WERI-Rb-1 (cell line): ENCODE measurements around the gene TRIM41.
A peak's percentile ranks its signal among the peaks of the same experiment; 100 is the strongest.

Experiments used
- DNase-seq: peaks from one replicate; pipeline ENCODE4 v3.0.0-alpha.2; 2020
- H3K27ac ChIP-seq: fragments of 250-450 bp; sonication (Bioruptor Pico); 2 replicates; pipeline ENCODE4 v1.5.1; 2020; ENCODE audit warnings: mild to moderate bottlenecking, moderate library complexity
- H3K27me3 ChIP-seq: fragments of 250-450 bp; sonication (Bioruptor Pico); 2 replicates; pipeline ENCODE4 v1.5.1; 2021; ENCODE audit warnings: mild to moderate bottlenecking, low read depth, moderate library complexity; ENCODE audit not compliant: insufficient read depth, severe bottlenecking
- H3K36me3 ChIP-seq: fragments of 250-450 bp; sonication (Bioruptor Pico); 2 replicates; pipeline ENCODE4 v1.5.1; 2020; ENCODE audit warnings: mild to moderate bottlenecking, moderate library complexity
- H3K4me3 ChIP-seq: 2 replicates; pipeline ENCODE4 v1.5.1; 2011; ENCODE audit warnings: low read depth, mild to moderate bottlenecking, control low read depth, low read length
- H3K9me3 ChIP-seq: fragments of 250-450 bp; sonication (Bioruptor Pico); 2 replicates; pipeline ENCODE4 v1.5.1; 2021; ENCODE audit warnings: mild to moderate bottlenecking, moderate library complexity; ENCODE audit not compliant: severe bottlenecking
- TF ChIP-seq, protein P1 (sequence below): IDR thresholded peaks from 2 replicates; pipeline ENCODE4 v1.5.1; 2011; ENCODE audit warnings: low read depth, mild to moderate bottlenecking, control low read depth, inconsistent platforms, low read length

Gene TRIM41

DNA sequence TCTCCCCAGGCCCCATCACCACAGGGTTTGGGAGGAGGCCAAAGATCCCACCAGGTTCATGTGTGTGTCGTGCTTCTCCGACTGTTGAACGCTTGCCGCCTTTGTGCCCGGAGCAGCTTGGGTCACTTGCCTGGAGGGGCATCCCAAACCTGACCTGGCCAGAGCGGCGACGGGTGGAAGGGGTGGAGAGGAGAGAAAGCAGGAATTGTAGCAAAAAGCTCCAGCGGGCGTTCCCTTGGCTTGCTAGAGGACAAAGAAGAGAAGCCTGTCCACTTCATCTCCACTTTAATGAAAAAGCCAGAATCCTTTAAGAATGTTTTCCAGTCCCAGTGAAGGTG, 2.9 kb upstream of the TRIM41 start:
- H3K27ac ChIP-seq = no peak overlapping the region
- no peaks in the 10 kb centered on the region for H3K27me3 ChIP-seq
- no peak for DNase-seq
- no peaks in the 10 kb centered on the region for H3K36me3 ChIP-seq
- TF ChIP-seq, protein P1, sequence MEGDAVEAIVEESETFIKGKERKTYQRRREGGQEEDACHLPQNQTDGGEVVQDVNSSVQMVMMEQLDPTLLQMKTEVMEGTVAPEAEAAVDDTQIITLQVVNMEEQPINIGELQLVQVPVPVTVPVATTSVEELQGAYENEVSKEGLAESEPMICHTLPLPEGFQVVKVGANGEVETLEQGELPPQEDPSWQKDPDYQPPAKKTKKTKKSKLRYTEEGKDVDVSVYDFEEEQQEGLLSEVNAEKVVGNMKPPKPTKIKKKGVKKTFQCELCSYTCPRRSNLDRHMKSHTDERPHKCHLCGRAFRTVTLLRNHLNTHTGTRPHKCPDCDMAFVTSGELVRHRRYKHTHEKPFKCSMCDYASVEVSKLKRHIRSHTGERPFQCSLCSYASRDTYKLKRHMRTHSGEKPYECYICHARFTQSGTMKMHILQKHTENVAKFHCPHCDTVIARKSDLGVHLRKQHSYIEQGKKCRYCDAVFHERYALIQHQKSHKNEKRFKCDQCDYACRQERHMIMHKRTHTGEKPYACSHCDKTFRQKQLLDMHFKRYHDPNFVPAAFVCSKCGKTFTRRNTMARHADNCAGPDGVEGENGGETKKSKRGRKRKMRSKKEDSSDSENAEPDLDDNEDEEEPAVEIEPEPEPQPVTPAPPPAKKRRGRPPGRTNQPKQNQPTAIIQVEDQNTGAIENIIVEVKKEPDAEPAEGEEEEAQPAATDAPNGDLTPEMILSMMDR = no peak
- no peak overlapping the region for H3K4me3 ChIP-seq
- no peaks in the 10 kb centered on the region for H3K9me3 ChIP-seq

DNA sequence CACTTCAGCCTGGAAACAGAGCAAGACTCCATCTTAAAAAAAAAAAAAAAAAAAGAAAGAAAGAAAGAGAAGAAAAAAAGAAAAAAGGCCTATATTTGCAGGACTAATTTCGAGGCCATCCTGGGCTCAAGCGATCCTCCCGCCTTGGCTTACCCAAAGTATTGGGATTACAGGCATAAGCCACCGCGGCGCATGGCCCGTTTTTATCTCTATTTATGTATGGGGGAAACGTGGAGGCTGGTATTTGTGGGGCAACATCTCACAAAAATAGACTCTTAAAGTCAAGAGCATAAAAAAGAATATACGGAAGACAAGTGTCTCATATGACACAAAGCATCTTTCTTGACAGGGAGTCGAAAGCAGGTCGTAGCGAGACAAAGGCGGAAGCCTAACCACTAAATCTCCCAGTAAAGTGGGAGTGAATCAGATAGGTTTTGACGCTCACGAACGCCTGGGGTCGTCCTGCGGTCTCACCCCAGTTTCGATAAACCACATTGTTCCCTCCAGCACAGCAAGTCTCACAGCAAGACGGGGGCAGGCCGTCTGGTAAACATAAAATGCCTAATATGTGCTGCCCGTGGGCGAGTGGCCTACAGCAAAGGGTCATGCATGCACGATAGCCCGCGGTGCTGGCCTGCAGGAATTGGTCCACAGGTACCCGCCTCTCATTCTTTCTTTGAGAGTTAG, 1.8 kb upstream of the TRIM41 start:
- Histone ChIP-seq H3K36me3 (no peaks in the 10 kb centered on the region), H3K9me3 (no peaks in the 10 kb centered on the region), H3K4me3 (peak overlapping the region; percentile 55), H3K27ac (no peak overlapping the region), H3K27me3 (no peaks in the 10 kb centered on the region)
- TF ChIP-seq, protein P1 = no peak
- no peak for DNase-seq

- H3K27me3 ChIP-seq = no peaks in the 10 kb centered on the region
- H3K9me3 ChIP-seq = no peaks in the 10 kb centered on the region
- H3K36me3 ChIP-seq = no peaks in the 10 kb centered on the region
- peak; percentile 83 for DNase-seq
- TF ChIP-seq, protein P1 = no peak
- peak overlapping the region; percentile 94 for H3K27ac ChIP-seq
- H3K4me3 ChIP-seq = peak overlapping the region; percentile 55
These were observed 1.1 kb upstream of the TRIM41 start for GRCh38 chr5:181221792-181222629.

GRCh38 chr5:181222630-181223057, 437 bp upstream of the TRIM41 start:
- no peak for DNase-seq
- no peaks in the 10 kb centered on the region for H3K36me3 ChIP-seq
- H3K27ac ChIP-seq = peak overlapping the region; percentile 94
- no peaks in the 10 kb centered on the region for H3K9me3 ChIP-seq
- H3K27me3 ChIP-seq = no peaks in the 10 kb centered on the region
- H3K4me3 ChIP-seq = peak overlapping the region; percentile 55
- TF ChIP-seq, protein P1 = no peak

GRCh38 chr5:181223729-181224389, 778 bp downstream of the TRIM41 start:
- Histone ChIP-seq H3K9me3 (no peaks in the 10 kb centered on the region), H3K27me3 (no peaks in the 10 kb centered on the region), H3K36me3 (no peaks in the 10 kb centered on the region), H3K4me3 (peak overlapping the region; percentile 55), H3K27ac (peak overlapping the region; percentile 94)
- TF ChIP-seq, protein P1 = no peak
- peak; percentile 27 for DNase-seq
